Neuron (in vitro differentiated cells): ENCODE measurements around the gene AMFR.

Source experiments
- H2AFZ ChIP-seq: one replicate; pipeline ENCODE4 v1.6.1; 2013; ENCODE audit warnings: low read depth, mild to moderate bottlenecking, inconsistent platforms, low read length, moderate library complexity
- H3K27me3 ChIP-seq: one replicate; pipeline ENCODE4 v1.6.1; 2013; ENCODE audit warnings: low read length; ENCODE audit not compliant: insufficient read depth
- H3K36me3 ChIP-seq: one replicate; pipeline ENCODE4 v1.6.1; 2013; ENCODE audit warnings: low read length; ENCODE audit not compliant: insufficient read depth
- H3K4me1 ChIP-seq: one replicate; pipeline ENCODE4 v1.6.1; 2013; ENCODE audit warnings: low read length; ENCODE audit not compliant: insufficient read depth
- H3K4me3 ChIP-seq: 2 replicates; pipeline ENCODE4 v1.5.1; 2013; ENCODE audit warnings: mild to moderate bottlenecking, low read length, moderate library complexity
- H3K9me3 ChIP-seq: one replicate; pipeline ENCODE4 v1.6.1; 2013; ENCODE audit warnings: low read length

Gene AMFR

GRCh38 chr16:56372013-56372634, 53.2 kb downstream of the AMFR start:
- Histone ChIP-seq H3K9me3 (no peaks in the 10 kb centered on the region), H3K4me1 (no peaks in the 10 kb centered on the region), H3K36me3 (peaks cover 34% of the 10 kb centered on the region)

GRCh38 chr16:56371660-56371937, 53.7 kb downstream of the AMFR start:
- no peak overlapping the region for H2AFZ ChIP-seq
- no peaks in the 10 kb centered on the region for H3K9me3 ChIP-seq
- no peak overlapping the region for H3K4me3 ChIP-seq
- H3K36me3 ChIP-seq: peaks cover 39% of the 10 kb centered on the region
- no peaks in the 10 kb centered on the region for H3K27me3 ChIP-seq
- H3K4me1 ChIP-seq: no peaks in the 10 kb centered on the region

More at GRCh38 chr16:56372013-56372634, 53.2 kb downstream of the AMFR start:
- no peak overlapping the region for H3K4me3 ChIP-seq
- no peaks in the 10 kb centered on the region for H3K27me3 ChIP-seq
- no peak overlapping the region for H2AFZ ChIP-seq

DNA sequence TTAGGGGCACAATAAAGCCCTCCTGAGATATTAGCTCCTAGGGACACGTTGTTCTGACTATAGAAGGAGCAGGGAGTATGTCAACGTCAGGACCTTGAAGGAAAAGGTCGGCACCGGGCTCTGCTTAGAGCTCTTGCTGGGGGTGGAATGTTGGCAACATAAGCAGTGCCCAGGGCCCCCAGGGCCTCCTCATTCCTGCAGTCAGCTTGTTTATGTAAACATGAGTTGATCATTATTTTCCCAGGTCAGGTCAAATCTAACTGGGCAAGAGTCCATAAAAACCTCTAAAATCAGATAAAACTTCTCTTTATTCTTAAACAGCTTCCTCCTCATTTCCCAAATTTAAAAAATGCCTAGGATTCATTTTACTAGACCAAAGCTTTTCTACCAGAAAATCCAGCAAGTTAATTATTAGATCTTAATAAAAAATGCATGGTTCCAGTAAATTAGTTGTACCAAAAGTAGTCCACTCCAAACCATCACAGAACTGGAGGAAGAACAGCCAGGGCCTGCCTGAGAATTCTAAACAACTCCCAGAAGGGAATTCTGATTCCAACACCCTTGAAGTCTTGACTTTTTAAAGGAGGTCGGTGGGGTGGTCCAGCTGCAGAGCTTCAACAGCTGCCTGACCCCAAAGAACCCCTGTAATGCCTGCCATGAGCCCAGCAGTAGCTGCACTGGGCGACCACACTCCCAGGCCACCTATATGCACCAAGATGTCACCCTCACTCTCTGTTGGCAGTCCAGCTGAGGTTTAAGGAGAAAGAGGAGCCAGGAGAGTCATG, 54.3 kb downstream of the AMFR start:
- H2AFZ ChIP-seq: no peak overlapping the region
- H3K27me3 ChIP-seq: no peaks in the 10 kb centered on the region
- no peak overlapping the region for H3K4me3 ChIP-seq
- H3K36me3 ChIP-seq: peaks cover 43% of the 10 kb centered on the region
- H3K9me3 ChIP-seq: no peaks in the 10 kb centered on the region
- H3K4me1 ChIP-seq: no peaks in the 10 kb centered on the region

GRCh38 chr16:56370185-56370874, 55.0 kb downstream of the AMFR start:
- H3K9me3 ChIP-seq: no peaks in the 10 kb centered on the region
- no peaks in the 10 kb centered on the region for H3K27me3 ChIP-seq
- H2AFZ ChIP-seq: no peak overlapping the region
- peaks cover 47% of the 10 kb centered on the region for H3K36me3 ChIP-seq
- H3K4me1 ChIP-seq: no peaks in the 10 kb centered on the region
- H3K4me3 ChIP-seq: no peak overlapping the region

DNA sequence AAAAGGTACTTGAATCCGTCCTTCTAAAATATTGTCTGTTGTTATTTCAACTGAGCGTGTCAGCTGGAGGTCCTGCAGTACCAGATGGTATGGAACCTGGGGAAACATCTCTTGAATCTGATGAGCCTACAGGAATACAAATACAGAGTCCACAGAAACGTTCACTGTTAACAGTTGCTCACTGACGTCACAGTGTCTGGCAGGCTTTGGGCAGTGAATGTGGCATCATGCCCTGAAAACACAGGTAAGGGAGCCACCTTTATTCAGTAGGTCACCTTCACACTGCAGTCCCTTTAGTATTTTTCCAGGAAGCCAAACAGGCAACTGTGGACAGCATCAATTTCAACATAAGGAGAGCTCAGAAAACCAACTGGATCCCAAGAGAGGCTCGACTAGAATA, 56.1 kb downstream of the AMFR start:
- no peak overlapping the region for H3K4me3 ChIP-seq
- peaks cover 40% of the 10 kb centered on the region for H3K36me3 ChIP-seq
- H3K27me3 ChIP-seq: no peaks in the 10 kb centered on the region
- no peaks in the 10 kb centered on the region for H3K4me1 ChIP-seq
- no peak overlapping the region for H2AFZ ChIP-seq
- no peaks in the 10 kb centered on the region for H3K9me3 ChIP-seq

GRCh38 chr16:56368545-56368944, 56.8 kb downstream of the AMFR start:
- no peaks in the 10 kb centered on the region for H3K27me3 ChIP-seq
- H3K36me3 ChIP-seq: peaks cover 46% of the 10 kb centered on the region
- H3K9me3 ChIP-seq: no peaks in the 10 kb centered on the region
- no peaks in the 10 kb centered on the region for H3K4me1 ChIP-seq
- H3K4me3 ChIP-seq: no peak overlapping the region
- no peak overlapping the region for H2AFZ ChIP-seq

GRCh38 chr16:56367764-56368163, 57.6 kb downstream of the AMFR start:
- Histone ChIP-seq H3K4me3 (no peak overlapping the region), H3K36me3 (peaks cover 49% of the 10 kb centered on the region), H3K27me3 (no peaks in the 10 kb centered on the region), H3K9me3 (no peaks in the 10 kb centered on the region), H2AFZ (no peak overlapping the region), H3K4me1 (no peaks in the 10 kb centered on the region)

DNA sequence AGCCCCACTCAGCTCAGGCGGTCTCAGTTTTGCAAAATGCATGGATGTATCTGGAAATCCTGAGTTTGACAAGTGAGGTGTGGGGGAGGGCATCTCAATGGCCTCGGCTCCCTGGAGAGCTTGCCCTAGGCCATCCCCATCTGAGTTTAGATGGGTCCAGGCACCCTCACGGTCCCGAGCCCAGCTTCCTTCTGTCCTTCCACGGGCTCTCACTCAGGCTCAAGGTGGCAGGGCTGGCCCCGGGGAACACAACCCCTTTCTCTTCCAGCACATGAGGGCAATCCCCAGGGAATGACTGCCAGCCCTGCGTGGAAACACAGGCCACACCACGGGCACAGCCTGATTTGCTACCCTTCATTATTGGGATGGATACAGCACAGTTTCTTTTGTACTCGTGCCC, 58.4 kb downstream of the AMFR start:
- Histone ChIP-seq H3K27me3 (no peaks in the 10 kb centered on the region), H3K9me3 (no peaks in the 10 kb centered on the region), H3K4me3 (no peak overlapping the region), H3K36me3 (peaks cover 57% of the 10 kb centered on the region), H3K4me1 (no peaks in the 10 kb centered on the region), H2AFZ (no peak overlapping the region)

GRCh38 chr16:56365552-56365951, 59.8 kb downstream of the AMFR start:
- no peak overlapping the region for H3K4me3 ChIP-seq
- no peak overlapping the region for H2AFZ ChIP-seq
- H3K9me3 ChIP-seq: no peaks in the 10 kb centered on the region
- no peaks in the 10 kb centered on the region for H3K4me1 ChIP-seq
- peaks cover 63% of the 10 kb centered on the region for H3K36me3 ChIP-seq
- no peaks in the 10 kb centered on the region for H3K27me3 ChIP-seq

- Histone ChIP-seq H3K36me3 (peaks cover 65% of the 10 kb centered on the region), H3K9me3 (no peaks in the 10 kb centered on the region), H2AFZ (no peak overlapping the region), H3K4me3 (no peak overlapping the region), H3K27me3 (no peaks in the 10 kb centered on the region), H3K4me1 (no peaks in the 10 kb centered on the region)
Measured at GRCh38 chr16:56364865-56365264, 60.5 kb downstream of the AMFR start.

DNA sequence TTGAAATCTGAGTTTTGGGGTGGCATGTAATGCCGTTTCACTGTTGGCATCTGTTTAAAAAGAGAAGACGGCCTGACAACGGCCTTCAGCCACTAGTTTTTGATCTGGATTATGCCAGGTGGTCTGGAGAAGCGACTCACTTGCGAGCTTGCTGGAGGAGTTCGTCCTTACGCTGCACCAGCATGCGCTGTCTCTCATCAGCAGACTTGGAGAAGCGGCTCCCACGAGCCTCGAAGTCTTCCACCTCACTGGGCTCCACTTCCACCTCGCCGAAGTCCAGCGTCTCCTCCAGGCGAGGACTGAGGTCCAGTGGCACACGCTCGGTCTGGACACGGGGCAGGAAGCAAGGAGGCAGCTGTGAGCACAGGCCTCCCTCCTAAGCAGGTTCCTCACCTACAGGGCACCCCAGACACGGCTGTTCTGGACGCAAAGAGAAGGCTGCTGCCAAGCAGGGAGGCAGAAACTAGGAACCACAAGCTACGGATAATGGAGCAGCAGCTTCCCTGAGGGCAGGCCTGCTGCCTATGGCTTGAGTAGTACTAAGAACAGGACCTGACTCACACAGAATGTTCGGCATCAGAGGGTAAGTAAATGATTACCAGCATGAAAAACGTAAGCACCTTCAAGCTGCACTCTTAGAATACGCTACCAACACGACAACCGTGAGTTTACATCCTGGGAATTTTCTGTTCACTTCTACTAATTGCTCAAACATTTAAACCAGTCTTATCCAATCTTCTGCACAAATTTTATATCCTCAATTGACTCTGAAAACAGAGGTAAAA, 61.4 kb downstream of the AMFR start:
- Histone ChIP-seq H3K4me1 (no peaks in the 10 kb centered on the region), H3K27me3 (no peaks in the 10 kb centered on the region), H3K9me3 (no peaks in the 10 kb centered on the region), H2AFZ (no peak overlapping the region), H3K4me3 (no peak overlapping the region), H3K36me3 (peaks cover 61% of the 10 kb centered on the region)

DNA sequence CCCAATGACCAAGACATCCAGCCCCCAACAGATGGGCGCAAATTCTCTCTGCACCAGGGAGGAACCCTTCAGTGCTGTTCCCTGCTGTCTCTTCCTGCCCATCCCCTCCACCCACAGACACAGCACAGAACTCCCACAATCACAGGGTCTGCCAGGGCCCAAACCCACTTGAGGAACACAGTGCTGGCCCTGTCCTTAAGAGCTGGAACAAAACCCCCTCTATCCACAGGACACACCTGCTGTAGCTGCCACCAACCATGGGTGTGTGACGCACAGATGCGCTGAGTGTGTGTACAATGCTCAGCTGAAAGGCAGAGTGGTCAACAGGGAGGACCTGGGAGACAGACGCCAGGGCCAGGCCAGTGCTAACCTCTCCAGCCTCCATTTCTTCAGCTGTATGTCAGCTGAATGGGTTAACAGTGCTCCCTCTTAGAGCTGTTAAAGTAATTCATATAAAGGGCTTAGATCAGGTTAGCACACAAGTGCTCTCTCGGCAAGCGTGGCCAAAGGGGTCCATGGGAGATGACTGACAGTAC, 62.1 kb downstream of the AMFR start:
- no peak overlapping the region for H3K4me3 ChIP-seq
- H3K4me1 ChIP-seq: no peaks in the 10 kb centered on the region
- H2AFZ ChIP-seq: no peak overlapping the region
- no peaks in the 10 kb centered on the region for H3K27me3 ChIP-seq
- H3K9me3 ChIP-seq: no peaks in the 10 kb centered on the region
- peaks cover 54% of the 10 kb centered on the region for H3K36me3 ChIP-seq

- H3K4me1 ChIP-seq: no peaks in the 10 kb centered on the region
- H2AFZ ChIP-seq: no peak overlapping the region
- peaks cover 48% of the 10 kb centered on the region for H3K36me3 ChIP-seq
- H3K9me3 ChIP-seq: no peaks in the 10 kb centered on the region
- H3K4me3 ChIP-seq: no peak overlapping the region
- no peaks in the 10 kb centered on the region for H3K27me3 ChIP-seq
Measured at GRCh38 chr16:56362706-56363105, 62.6 kb downstream of the AMFR start.
